Naive B cell (primary cell): ENCODE measurements around the gene KRTAP19-5. TPM values are rescaled to one million over a fixed set of nuclear protein-coding genes. Genes with fewer than 3 reads are reported as not detected.

Experiments used
- ATAC-seq, 2 donors: fragments of 150-1000 bp; cut with Tn5 transposase; 2 replicates each; pipeline ENCODE4 v1.10.0; 2021; ENCODE audit warnings: low read depth in 2 of 2, mild to moderate bottlenecking in 2 of 2, moderate library complexity in 2 of 2
- DNase-seq: peaks from one replicate; pipeline ENCODE4 v3.0.0; 2022
- H3K27ac Mint-ChIP-seq, 6 donors: one replicate each; pipeline ENCODE4 v1.8.0; 2020 to 2022; ENCODE audit warnings: mild to moderate bottlenecking in 6 of 6, mixed read lengths in 6 of 6, moderate library complexity in 5 of 6, inconsistent platforms in 2 of 6
- H3K27me3 Mint-ChIP-seq, 3 donors: one replicate each; pipeline ENCODE4 v1.8.0; 2021 to 2022; ENCODE audit warnings: mixed read lengths in 3 of 3, mild to moderate bottlenecking in 1 of 3
- H3K36me3 Mint-ChIP-seq, 2 donors: one replicate each; pipeline ENCODE4 v1.8.0; 2020 to 2022; ENCODE audit warnings: mixed read lengths in 2 of 2, inconsistent platforms in 1 of 2, mild to moderate bottlenecking in 1 of 2
- H3K4me1 Mint-ChIP-seq, 3 donors: one replicate each; pipeline ENCODE4 v1.8.0; 2020 to 2022; ENCODE audit warnings: mixed read lengths in 3 of 3, inconsistent platforms in 1 of 3, mild to moderate bottlenecking in 1 of 3, moderate library complexity in 1 of 3
- H3K4me3 Mint-ChIP-seq, 8 donors: one replicate each; pipeline ENCODE4 v1.8.0; 2020 to 2022; ENCODE audit warnings: mild to moderate bottlenecking in 8 of 8, mixed read lengths in 8 of 8, moderate library complexity in 8 of 8, inconsistent platforms in 2 of 8
- H3K9me3 Mint-ChIP-seq, 7 donors: one replicate each; pipeline ENCODE4 v1.8.0; 2020 to 2022; ENCODE audit warnings: mixed read lengths in 7 of 7, mild to moderate bottlenecking in 5 of 7, inconsistent platforms in 2 of 7, moderate library complexity in 1 of 7
- polyA plus RNA-seq, 6 donors: library from polyadenylated mRNA; unstranded; fragments of 300-500 nt; fragmentation: Illumina TruSeq; gene quantifications; one replicate each; pipeline ENCODE4 v1.2.3, GENCODE V29; 2021; ENCODE audit warnings: low read depth in 6 of 6

Gene KRTAP19-5
- polyA plus RNA-seq, 6 donors from 2014 or later = not detected

DNA sequence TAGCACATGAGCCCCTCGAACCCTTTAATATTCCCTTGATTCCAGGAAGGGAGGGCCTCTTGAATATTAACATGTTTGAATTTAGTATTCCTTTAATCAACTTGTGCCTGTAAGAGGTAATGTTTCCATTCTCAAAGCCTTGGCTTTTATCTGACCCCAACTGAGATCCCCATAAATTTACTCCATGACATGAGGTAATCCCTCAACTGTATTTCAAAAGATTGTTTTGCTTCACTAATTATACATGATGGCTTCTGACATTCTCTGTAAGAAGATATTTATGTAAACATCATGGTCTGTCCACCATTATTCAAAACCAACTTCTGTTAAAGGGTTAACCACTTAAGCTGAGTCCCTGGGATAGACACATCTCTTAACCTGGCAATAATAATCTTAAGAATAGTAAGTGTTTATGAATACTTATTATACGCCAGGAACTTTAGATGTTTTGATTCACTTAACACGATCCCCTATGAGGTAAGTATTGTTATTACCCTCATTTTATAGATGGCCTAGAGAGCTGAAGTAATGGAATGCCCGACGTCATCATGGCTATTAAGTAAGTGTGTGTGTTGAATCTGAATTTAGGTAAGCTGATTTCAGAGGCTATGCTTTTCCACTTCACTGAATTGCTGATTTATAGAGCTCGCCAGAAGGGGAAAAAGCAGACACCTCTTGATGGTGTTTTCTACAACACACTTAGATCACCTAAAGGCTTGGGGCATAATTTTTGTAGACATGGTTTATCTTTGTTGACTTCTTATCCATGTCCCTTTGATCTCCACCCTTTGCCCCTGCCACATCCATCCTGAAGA, 32.8 kb downstream of the KRTAP19-5 start:
- Mint-ChIP-seq H3K27me3 (peaks cover 0 to 6% (median 0%) of the 10 kb centered on the region in 3 donors), H3K36me3 (no peaks in the 10 kb centered on the region), H3K9me3 (peaks cover 0 to 3% (median 2%) of the 10 kb centered on the region in 7 donors), H3K4me1 (no peaks in the 10 kb centered on the region), H3K4me3 (no peak overlapping the region), H3K27ac (peak overlapping the region in 1 of 6 donors; percentile 9)
- ATAC-seq (no peak), DNase-seq (no peak)

GRCh38 chr21:30463713-30464112, 38.2 kb downstream of the KRTAP19-5 start:
- no peak overlapping the region for H3K4me3 Mint-ChIP-seq
- no peaks in the 10 kb centered on the region for H3K36me3 Mint-ChIP-seq
- no peak for DNase-seq
- H3K27me3 Mint-ChIP-seq = peaks cover 0 to 6% (median 0%) of the 10 kb centered on the region in 3 donors
- H3K27ac Mint-ChIP-seq = no peak overlapping the region
- H3K4me1 Mint-ChIP-seq = no peaks in the 10 kb centered on the region
- ATAC-seq = no peak
- peaks cover 0 to 4% (median 3%) of the 10 kb centered on the region in 7 donors for H3K9me3 Mint-ChIP-seq

Other genes with a start within 250 kb of the KRTAP19-5 start
- gene KRTAP24-1, start 219.2 kb downstream of the KRTAP19-5 start, polyA plus RNA-seq = not detected
- not detected for gene KRTAP25-1, start 212.6 kb downstream of the KRTAP19-5 start, polyA plus RNA-seq
- gene KRTAP26-1, start 181.8 kb downstream of the KRTAP19-5 start, polyA plus RNA-seq = not detected
- gene KRTAP27-1, start 164.4 kb downstream of the KRTAP19-5 start, polyA plus RNA-seq = not detected
- not detected for gene KRTAP23-1, start 153.5 kb downstream of the KRTAP19-5 start, polyA plus RNA-seq
- not detected for gene KRTAP13-2, start 129.9 kb downstream of the KRTAP19-5 start, polyA plus RNA-seq
- not detected for gene KRTAP13-1, start 106.1 kb downstream of the KRTAP19-5 start, polyA plus RNA-seq
- not detected for gene KRTAP13-3, start 76.2 kb downstream of the KRTAP19-5 start, polyA plus RNA-seq
- not detected for gene KRTAP13-4, start 71.9 kb downstream of the KRTAP19-5 start, polyA plus RNA-seq
- gene KRTAP15-1, start 61.9 kb downstream of the KRTAP19-5 start, polyA plus RNA-seq = not detected
- gene KRTAP19-1, start 21.8 kb downstream of the KRTAP19-5 start, polyA plus RNA-seq = not detected
- not detected for gene KRTAP19-2, start 14.7 kb downstream of the KRTAP19-5 start, polyA plus RNA-seq
- gene KRTAP19-3, start 10.1 kb downstream of the KRTAP19-5 start, polyA plus RNA-seq = not detected
- not detected for gene KRTAP19-4, start 5.0 kb downstream of the KRTAP19-5 start, polyA plus RNA-seq
- not detected for gene KRTAP19-6, start 39.7 kb upstream of the KRTAP19-5 start, polyA plus RNA-seq
- not detected for gene KRTAP19-7, start 59.2 kb upstream of the KRTAP19-5 start, polyA plus RNA-seq
- gene KRTAP22-2, start 88.3 kb upstream of the KRTAP19-5 start, polyA plus RNA-seq = not detected
- not detected for gene KRTAP6-3, start 90.3 kb upstream of the KRTAP19-5 start, polyA plus RNA-seq
- gene KRTAP6-2, start 96.8 kb upstream of the KRTAP19-5 start, polyA plus RNA-seq = not detected
- not detected for gene KRTAP22-1, start 98.9 kb upstream of the KRTAP19-5 start, polyA plus RNA-seq
- not detected for gene KRTAP6-1, start 111.8 kb upstream of the KRTAP19-5 start, polyA plus RNA-seq
- not detected for gene KRTAP20-1, start 114.3 kb upstream of the KRTAP19-5 start, polyA plus RNA-seq
- not detected for gene KRTAP20-4, start 118.5 kb upstream of the KRTAP19-5 start, polyA plus RNA-seq
- not detected for gene KRTAP20-2, start 133.1 kb upstream of the KRTAP19-5 start, polyA plus RNA-seq
- not detected for gene KRTAP20-3, start 140.7 kb upstream of the KRTAP19-5 start, polyA plus RNA-seq
- not detected for gene KRTAP21-3, start 216.6 kb upstream of the KRTAP19-5 start, polyA plus RNA-seq
- not detected for gene KRTAP21-2, start 245.1 kb upstream of the KRTAP19-5 start, polyA plus RNA-seq